Psoas muscle (tissue), 8 donors: ENCODE measurements around the gene DNAI1. TPM values are rescaled to one million over a fixed set of nuclear protein-coding genes. Genes with fewer than 3 reads are reported as not detected.

ENCODE experiments used
- ATAC-seq, 4 donors: fragments of 200-7000 bp; cut with Tn5 transposase; one replicate each; pipeline ENCODE4 v1.9.1; 2020; ENCODE audit warnings: moderate library complexity in 3 of 4, mild to moderate bottlenecking in 2 of 4
- DNase-seq, 2 donors: peaks; one replicate each; pipeline ENCODE4 v3.0.0-alpha.2; 2020
- H3K27ac ChIP-seq: fragments of 200-600 bp; one replicate; pipeline ENCODE4 v1.8.0; 2022
- H3K27me3 ChIP-seq, 3 donors: fragments of 200-600 bp in 1 of 3; one replicate each; pipeline versions ENCODE4 v1.6.1 to v1.8.0; 2013 to 2022; ENCODE audit warnings: low read length in 2 of 3, mild to moderate bottlenecking in 2 of 3, moderate library complexity in 1 of 3; ENCODE audit not compliant: insufficient read depth in 3 of 3
- H3K36me3 ChIP-seq, 2 donors: fragments of 200-600 bp in 1 of 2; one replicate each; pipeline versions ENCODE4 v1.6.1 to v1.8.0; 2013 to 2022; ENCODE audit warnings: low read depth in 1 of 2, mild to moderate bottlenecking in 1 of 2, moderate library complexity in 1 of 2; ENCODE audit not compliant: insufficient read depth in 1 of 2
- H3K4me1 ChIP-seq: fragments of 200-600 bp; one replicate; pipeline ENCODE4 v1.8.0; 2022
- H3K4me3 ChIP-seq: fragments of 200-600 bp; one replicate; pipeline ENCODE4 v1.8.0; 2022; ENCODE audit warnings: mild to moderate bottlenecking
- H3K9me3 ChIP-seq: fragments of 200-600 bp; one replicate; pipeline ENCODE4 v1.8.0; 2022
- CTCF ChIP-seq: fragments of 200-600 bp; IDR thresholded peaks from one replicate; pipeline ENCODE4 v1.8.0; 2022; ENCODE audit warnings: antibody characterized with exemption
- WGBS, 3 donors: extraction: QIAGEN DNeasy Blood & Tissue Kit; methylation state at CpG; one replicate each; pipeline versions ENCODE4 v1.1.6 to v1.1.7; 2013; 5-methylcytosine and 5-hydroxymethylcytosine counted together
- intact Hi-C, 2 donors: fragments of 100-400 bp; cut with DNase I; formaldehyde crosslinking; loops; one replicate each; pipeline versions ENCODE4 v1.11.0 to v1.14.2; 2022
- polyA plus RNA-seq, 3 donors: library from polyadenylated mRNA; stranded (reverse); fragments of 200-250 nt; gene quantifications; one replicate each; pipeline ENCODE4 v1.2.3, GENCODE V29; 2013
- total RNA-seq, 4 donors: library from RNA; stranded (reverse); fragmentation: NEBNext Ultra II Directional in 2 of 4; extraction: Animal tissue kit (Norgen Biotek cat#: 25700) in 2 of 4; gene quantifications; one replicate each; pipeline versions ENCODE4 v1.2.1 to v1.2.4, GENCODE V29; 2021 to 2023
- donor health status: healthy with polysubstance abuse.
- donor health status: DM: no; HTN: no; CAD: no; lungs with moderate emphysema.
- donor health status: Bipolar disorder and iron deficiency.
- donor health status: healthy.
- donor health status: DM: yes; HTN: yes; CAD: no.
- donor health status: DM: no; HTN: no; CAD: no.
- donor health status: DM: no; HTN: no; CAD: no.
- donor health status: DM: yes; HTN: yes; CAD: no.

Gene DNAI1
- total and polyA plus RNA-seq, 7 donors: 0.04 to 0.70 (median 0.27) TPM; not detected in 3

- H3K36me3 ChIP-seq: no peaks in the 10 kb centered on the region
- intact Hi-C loops: loop anchor here (2.0 kb wide), 3 partner anchors 65 to 169 kb away; no protein-coding TSS in a partner anchor
- 60 to 66% (median 61%) methylated on average over 2 of the region's 2 CpGs for WGBS, 3 donors
Measured at GRCh38 chr9:34501372-34501771, 42.8 kb downstream of the DNAI1 start.

GRCh38 chr9:34501889-34502425, 43.4 kb downstream of the DNAI1 start:
- peak in 1 of 2 donors; percentile 27 for DNase-seq
- H3K27ac ChIP-seq: no peak overlapping the region

More at GRCh38 chr9:34501372-34501771, 42.8 kb downstream of the DNAI1 start:
- no peak for DNase-seq
- Histone ChIP-seq H3K27ac (no peak overlapping the region), H3K9me3 (no peaks in the 10 kb centered on the region), H3K4me1 (no peaks in the 10 kb centered on the region), H3K4me3 (no peak overlapping the region), H3K27me3 (no peaks in the 10 kb centered on the region)
- no peak for TF ChIP-seq CTCF
- peak in 1 of 4 donors; percentile 20 for ATAC-seq

GRCh38 chr9:34502471-34502870, 43.9 kb downstream of the DNAI1 start:
- TF ChIP-seq CTCF: no peak
- Histone ChIP-seq H3K4me1 (no peaks in the 10 kb centered on the region), H3K27me3 (no peaks in the 10 kb centered on the region), H3K9me3 (no peaks in the 10 kb centered on the region), H3K27ac (no peak overlapping the region), H3K4me3 (no peak overlapping the region), H3K36me3 (no peaks in the 10 kb centered on the region)
- ATAC-seq (no peak), DNase-seq (peak in 1 of 2 donors; percentile 26)
- intact Hi-C loops: no loop called here
- 63 to 66% (median 64%) methylated on average over 10 of the region's 10 CpGs for WGBS, 3 donors

More at GRCh38 chr9:34501889-34502425, 43.4 kb downstream of the DNAI1 start:
- intact Hi-C loops: loop anchor here (2.0 kb wide), 3 partner anchors 65 to 169 kb away; no protein-coding TSS in a partner anchor
- ATAC-seq: peak in 2 of 4 donors; percentile 47 to 55
- no peak for TF ChIP-seq CTCF
- Histone ChIP-seq H3K4me3 (no peak overlapping the region), H3K9me3 (no peaks in the 10 kb centered on the region), H3K4me1 (no peaks in the 10 kb centered on the region), H3K27me3 (no peaks in the 10 kb centered on the region), H3K36me3 (no peaks in the 10 kb centered on the region)
- 20 to 40% (median 34%) methylated on average over 5 of the region's 5 CpGs for WGBS, 3 donors

- DNase-seq (no peak), ATAC-seq (no peak)
- Histone ChIP-seq H3K9me3 (no peaks in the 10 kb centered on the region), H3K27me3 (no peaks in the 10 kb centered on the region), H3K4me1 (no peaks in the 10 kb centered on the region), H3K4me3 (no peak overlapping the region), H3K36me3 (no peaks in the 10 kb centered on the region), H3K27ac (no peak overlapping the region)
- intact Hi-C loops: no loop called here
- 78 to 82% (median 82%) methylated on average over 6 of the region's 6 CpGs for WGBS, 3 donors
- TF ChIP-seq CTCF: no peak
Measured at GRCh38 chr9:34502891-34503290, 44.3 kb downstream of the DNAI1 start.

- DNase-seq (no peak), ATAC-seq (no peak)
- no peak overlapping the region for H3K27ac ChIP-seq
- H3K4me3 ChIP-seq: no peak overlapping the region
- no peaks in the 10 kb centered on the region for H3K4me1 ChIP-seq
- H3K36me3 ChIP-seq: no peaks in the 10 kb centered on the region
- intact Hi-C loops: no loop called here
- H3K9me3 ChIP-seq: no peaks in the 10 kb centered on the region
- no peak for TF ChIP-seq CTCF
- no peaks in the 10 kb centered on the region for H3K27me3 ChIP-seq
Measured at GRCh38 chr9:34503406-34503805, 44.8 kb downstream of the DNAI1 start.
